LNCAP (cell line): Measurements from ENCODE around the gene PSME2.

Source experiments
- TF ChIP-seq, protein P1 (sequence below): fragments of 450-650 bp; IDR thresholded peaks from 2 replicates; pipeline ENCODE4 v1.5.1; 2017; ENCODE audit warnings: mild to moderate bottlenecking

Gene PSME2

DNA sequence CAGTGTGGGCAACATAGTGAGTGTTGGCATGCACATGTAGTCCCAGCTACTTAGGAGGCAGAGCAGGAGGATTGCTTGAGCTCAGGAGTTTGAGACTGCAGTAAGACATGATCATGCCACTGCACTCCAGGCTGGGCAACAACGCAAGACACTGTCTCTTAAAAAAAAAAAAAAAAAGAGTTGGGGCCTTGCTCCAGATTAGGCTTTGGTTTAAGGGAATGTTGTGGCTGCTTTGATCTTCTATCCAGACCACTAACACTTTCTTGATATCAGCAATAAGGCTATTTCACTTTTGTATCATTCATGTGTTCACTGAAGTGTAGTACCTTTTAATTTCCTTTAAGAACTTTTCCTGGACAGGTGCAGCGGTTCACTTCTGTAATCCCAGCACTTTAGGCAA is 18.7 kb downstream of the PSME2 start:
- TF ChIP-seq, protein P1, sequence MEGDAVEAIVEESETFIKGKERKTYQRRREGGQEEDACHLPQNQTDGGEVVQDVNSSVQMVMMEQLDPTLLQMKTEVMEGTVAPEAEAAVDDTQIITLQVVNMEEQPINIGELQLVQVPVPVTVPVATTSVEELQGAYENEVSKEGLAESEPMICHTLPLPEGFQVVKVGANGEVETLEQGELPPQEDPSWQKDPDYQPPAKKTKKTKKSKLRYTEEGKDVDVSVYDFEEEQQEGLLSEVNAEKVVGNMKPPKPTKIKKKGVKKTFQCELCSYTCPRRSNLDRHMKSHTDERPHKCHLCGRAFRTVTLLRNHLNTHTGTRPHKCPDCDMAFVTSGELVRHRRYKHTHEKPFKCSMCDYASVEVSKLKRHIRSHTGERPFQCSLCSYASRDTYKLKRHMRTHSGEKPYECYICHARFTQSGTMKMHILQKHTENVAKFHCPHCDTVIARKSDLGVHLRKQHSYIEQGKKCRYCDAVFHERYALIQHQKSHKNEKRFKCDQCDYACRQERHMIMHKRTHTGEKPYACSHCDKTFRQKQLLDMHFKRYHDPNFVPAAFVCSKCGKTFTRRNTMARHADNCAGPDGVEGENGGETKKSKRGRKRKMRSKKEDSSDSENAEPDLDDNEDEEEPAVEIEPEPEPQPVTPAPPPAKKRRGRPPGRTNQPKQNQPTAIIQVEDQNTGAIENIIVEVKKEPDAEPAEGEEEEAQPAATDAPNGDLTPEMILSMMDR, result no peak

DNA sequence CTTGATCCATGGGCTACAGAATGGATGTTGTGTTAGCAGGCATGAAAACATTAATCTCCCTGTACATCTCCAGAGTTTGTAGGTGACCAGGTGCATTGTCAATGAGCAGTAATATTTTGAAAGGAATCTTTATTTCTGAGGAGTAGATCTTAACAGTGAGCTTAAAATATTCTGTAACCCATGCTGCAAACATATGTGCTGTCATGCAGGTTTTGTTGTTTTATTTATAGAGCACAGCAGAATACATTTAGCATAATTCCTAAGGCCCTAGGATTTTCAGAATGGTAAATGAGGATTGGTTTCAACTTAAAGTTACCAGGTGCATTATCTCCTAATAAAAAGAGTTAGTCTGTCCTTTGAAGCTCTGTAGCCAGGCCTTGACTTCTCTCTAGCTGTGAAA is 19.5 kb downstream of the PSME2 start:
- TF ChIP-seq, protein P1, result no peak

DNA sequence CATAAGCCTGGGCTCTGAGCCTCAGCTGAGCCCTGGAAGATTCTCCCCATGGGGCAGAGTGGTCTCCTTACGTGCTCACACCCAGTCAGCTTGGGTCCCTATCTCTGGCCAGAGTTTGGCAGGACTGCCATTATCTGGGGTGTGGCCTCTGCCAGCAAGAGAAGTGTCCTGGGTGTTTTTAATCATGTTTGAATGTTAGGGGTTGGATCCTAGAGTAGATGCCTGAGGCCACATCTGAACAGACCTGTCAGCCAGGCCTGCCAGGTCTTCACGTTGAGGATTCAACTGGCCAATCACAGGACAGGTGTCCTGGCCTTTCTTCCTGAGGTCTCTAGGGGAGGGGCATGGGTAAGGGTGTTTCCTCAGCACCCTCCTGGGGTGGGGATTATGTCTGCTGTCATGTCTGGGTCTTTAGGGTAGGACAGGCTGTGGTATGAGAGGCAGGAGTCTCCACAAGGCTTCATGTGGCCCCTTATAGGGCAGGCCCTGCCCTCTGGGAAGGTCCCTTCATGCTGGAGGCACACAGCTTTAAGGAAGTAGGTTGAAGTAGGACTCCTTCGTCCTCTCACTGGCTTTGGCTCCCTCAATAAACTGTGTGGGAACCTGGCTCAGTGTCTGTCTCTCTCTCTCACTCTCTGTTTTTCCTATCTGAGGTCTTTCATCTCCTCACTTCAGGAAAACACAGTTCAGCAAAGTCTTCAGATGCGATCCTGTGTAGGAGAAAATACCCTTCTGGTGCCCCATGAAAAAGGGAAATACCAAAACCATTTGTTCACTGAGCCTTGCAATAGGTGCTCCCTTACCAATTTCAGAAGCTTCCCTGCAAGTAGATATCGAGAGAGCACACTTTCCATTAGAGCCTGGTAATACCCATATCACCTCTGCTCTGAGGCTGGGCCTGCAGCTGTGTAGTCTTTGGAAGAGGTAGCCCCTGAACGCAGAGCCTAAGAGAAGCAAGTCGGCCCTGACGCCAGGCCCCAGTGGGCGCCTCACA is 22.7 kb downstream of the PSME2 start:
- TF ChIP-seq, protein P1, result no peak

DNA sequence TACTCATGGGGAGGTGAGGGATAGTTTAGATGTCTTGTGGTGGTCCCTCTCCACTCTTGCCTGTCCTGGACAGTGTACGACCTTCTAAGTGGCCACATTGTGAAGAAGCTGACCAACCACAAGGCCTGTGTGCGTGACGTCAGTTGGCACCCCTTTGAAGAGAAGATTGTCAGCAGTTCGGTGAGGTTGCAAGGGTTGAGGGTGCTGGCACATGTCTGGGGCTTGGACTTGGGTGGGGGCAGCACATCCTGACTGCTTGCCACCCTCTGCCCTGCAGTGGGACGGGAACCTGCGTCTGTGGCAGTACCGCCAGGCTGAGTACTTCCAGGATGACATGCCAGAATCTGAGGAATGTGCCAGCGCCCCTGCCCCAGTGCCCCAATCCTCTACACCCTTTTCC is 23.5 kb downstream of the PSME2 start:
- TF ChIP-seq, protein P1, result no peak

DNA sequence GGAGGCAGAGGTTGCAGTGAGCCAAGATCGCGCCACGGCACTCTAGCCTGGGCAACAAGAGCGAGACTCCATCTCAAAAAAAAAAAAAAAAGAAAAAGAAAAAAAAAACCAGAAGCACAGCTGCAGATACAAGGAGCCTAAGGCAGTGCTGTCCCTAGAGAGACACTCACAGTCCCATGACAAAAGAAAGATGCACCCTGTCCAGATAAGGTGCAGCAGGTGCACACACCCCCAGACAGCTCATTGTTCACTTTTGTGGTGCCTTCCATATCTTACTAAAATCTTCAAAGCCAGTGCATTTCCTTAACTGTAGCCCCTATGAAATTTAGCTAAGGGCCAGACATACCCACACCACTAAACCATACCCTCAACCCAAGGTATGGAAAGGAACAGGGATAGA is 24.0 kb downstream of the PSME2 start:
- TF ChIP-seq, protein P1, result no peak

DNA sequence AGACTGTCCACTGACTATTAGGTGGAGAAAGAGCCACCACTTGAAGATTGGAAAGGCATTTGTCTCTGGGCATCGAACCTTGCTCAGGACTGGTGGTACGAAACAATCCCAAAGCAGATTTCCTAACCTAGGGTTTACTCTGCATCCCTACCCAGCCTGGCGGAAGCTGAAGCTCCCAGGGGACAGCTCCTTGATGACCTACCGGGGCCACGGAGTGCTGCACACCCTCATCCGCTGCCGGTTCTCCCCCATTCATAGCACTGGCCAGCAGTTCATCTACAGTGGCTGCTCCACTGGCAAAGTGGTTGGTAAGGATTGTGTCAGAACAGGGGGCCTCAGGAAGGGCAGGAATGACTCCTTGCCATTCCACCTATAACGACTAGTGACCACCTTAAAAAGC is 25.2 kb downstream of the PSME2 start:
- TF ChIP-seq, protein P1, result no peak

DNA sequence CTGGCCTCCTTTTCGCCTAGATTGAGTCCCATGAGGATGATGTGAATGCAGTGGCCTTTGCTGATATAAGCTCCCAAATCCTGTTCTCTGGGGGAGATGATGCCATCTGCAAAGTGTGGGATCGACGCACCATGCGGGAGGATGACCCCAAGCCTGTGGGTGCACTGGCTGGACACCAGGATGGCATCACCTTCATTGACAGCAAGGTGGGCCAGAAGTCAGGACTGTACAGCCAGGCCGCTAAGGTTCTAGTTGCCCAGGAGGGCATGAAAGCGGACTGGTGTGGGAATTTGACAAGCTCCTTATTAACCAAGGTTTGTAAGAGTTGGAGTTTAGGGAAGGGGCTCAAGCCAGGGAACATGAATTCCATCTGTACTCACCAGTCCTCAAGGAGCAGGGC is 26.7 kb downstream of the PSME2 start:
- TF ChIP-seq, protein P1, result no peak
